Dermis blood vessel endothelial cell (primary cell): ENCODE measurements around the gene CEP70. TPM values are rescaled to one million over a fixed set of nuclear protein-coding genes. Genes with fewer than 3 reads are reported as not detected.
"Not testable (repeated sequence)": the region's sequence is repeated elsewhere in the genome, so short reads cannot be mapped to it uniquely, and the experiment has no call there.

Experiments used
- DNase-seq: peaks from one replicate; pipeline ENCODE4 v3.0.0; 2010
- total RNA-seq: library from RNA; depleted of rRNA; stranded (reverse); fragments of >200 nt; gene quantifications from 2 replicates; pipeline ENCODE4 v1.2.3, GENCODE V29; 2014

Gene CEP70
- total RNA-seq, 1 donor from 2014 or later: 18.0 TPM

DNA sequence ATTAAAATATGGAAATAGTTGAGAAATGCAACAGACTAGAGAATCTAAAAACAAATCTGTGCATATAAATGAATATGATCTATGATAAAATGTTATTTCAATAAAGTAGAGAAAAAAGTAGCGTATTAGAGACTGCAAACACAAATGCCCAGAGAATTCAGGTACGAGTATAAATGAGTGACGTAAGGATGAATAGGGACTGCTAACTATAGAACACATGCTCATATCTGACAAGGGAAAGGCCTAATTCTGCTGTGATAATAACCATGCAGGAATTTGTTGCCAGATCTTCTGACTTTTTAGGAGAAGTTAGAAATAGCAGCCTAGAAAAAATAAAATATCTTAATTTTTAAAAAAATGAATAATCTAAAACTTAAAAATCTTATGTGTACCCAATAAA is 86.5 kb downstream of the CEP70 start:
- DNase-seq: no peak

DNA sequence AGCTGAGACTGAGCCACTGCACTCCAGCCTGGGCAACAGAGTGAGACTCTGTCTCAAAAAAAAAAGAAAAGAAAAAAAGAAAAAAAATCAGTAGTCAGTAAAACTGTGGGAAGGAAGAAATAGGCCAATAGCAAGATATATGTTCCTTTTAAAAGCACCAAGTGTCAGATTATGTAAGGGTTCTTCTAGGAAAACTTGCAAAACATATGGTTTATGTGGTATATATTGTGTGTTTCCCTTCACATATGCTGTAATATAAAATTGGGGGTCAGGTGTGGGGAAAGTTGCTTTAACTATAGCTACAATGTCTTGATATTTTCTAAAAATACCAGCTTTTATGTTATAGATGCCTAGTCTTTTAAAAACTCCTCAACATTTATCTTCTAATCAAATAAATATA is 95.1 kb downstream of the CEP70 start:
- DNase-seq: no peak

DNA sequence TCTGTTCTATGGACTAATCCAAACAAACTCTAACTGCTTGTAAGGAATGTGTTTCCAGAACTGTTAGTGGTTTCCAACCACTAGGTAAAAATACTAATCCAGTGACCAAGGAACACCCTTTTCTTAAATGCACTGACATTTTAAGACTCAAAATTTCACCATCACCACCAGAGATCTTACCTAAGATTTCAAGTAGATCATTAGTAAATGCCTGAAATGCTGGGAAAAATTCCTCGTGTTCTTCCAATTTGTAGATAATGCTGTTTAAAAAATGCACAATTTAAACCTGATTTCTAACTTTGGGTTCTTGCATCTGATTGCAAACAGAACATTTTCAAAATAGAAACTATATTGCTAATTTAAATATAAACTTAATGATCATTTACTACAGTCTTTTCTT is 96.2 kb downstream of the CEP70 start:
- DNase-seq: no peak

DNA sequence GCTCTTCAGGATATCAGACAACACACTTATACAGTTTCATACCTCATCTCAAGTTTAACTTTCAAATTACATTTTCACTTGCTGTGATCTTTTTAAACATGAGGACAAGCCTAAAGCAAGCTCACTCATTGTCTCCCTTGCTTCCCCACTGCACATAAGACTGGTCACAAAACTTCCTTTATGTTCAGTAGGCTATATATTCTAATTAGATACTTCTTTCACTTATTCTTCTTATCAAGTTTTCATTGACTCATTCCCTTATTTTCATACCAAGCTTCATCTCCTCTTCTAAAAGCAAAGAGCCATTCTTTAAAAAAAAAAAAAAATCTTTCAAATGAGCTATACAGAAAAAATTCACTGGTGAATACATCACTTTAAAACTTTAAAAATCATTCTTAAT is 97.0 kb downstream of the CEP70 start:
- DNase-seq: no peak

DNA sequence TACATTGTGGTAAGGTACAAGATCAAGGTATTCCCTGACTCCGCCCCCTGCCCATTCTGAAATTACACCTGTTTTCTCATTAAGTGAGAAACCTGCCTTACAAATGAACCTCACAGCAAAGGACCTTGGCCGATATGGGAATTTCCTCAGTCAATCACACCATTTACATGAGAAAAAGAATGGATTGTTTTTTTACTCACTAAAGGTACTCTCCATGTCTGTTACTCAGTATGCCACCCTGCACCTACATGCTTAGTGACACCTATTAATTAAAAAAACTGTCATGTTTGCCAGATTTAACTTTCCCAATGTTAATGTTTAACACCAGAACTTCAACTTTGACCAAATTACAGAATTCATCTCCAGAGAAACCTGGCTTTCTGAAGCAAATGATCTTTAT is 97.6 kb downstream of the CEP70 start:
- DNase-seq: no peak

DNA sequence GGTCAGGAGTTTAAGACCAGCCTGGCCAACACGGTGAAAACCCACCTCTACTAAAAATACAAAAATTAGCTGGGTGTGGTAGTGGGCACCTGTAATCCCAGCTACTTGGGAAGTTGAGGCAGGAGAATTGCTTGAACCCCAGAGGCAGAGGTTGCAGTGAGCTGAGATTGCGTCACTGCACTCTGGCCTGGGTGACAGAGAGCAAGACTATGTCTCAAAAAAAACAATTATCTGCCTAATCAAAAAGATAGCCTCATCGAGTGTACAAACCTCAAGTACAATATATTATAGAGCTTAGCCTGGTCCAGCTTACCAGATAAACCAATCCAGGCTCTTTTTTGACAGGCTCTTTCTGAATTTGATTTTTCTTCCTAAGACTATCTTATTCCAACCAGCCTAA is 98.4 kb downstream of the CEP70 start:
- not testable (repeated sequence) for DNase-seq

DNA sequence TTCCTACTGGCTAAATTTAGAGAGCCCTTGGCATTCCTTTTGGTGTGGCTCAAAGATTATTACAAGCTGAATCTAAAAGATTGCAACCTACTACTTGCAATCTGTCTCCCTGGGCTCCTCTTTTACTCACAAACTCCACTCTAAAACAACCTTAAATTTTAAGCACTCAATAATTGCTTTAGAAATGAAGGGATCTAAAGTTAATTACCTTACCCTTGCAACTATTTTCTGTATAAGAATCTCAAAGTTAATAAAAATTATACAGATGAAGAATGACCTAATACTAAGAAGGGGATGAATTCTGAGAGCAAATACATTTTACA is 99.5 kb downstream of the CEP70 start:
- no peak for DNase-seq

DNA sequence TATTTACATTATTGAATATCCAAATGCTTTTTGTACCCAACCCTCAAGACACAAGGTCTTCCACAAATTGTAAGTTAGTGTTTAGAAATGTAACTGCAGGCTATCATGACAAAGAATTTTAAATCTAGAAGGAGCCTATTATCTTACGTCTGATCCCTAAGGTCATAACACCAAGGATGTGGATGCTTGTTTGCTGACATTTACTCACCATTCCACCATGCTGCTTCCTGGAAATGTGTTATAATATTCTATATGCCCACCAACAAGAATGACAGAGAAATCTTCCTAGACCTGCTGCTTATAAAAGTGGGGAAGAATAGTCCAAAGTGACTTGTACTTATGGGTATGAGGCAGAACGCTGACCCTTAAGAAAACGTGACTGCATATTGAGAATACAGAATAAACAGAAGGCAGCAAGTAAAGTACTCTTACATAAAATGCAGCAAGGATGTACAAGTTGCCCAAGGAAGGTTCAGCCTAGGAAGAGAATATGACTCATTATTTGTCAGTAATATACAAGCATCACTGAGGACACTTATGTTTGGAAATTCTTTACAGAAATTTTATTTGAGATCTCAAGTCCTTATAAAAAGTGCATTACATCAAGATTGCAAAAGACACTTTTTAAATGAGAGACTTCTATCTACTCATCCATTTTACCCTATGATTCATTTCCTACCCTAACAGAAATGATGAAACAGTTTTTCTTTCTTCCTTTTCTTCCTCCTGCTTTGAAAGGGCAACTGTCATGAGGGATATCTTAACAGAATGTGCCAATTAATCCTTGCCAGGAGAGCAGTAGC is 100.1 kb downstream of the CEP70 start:
- DNase-seq: peak; percentile 7

DNA sequence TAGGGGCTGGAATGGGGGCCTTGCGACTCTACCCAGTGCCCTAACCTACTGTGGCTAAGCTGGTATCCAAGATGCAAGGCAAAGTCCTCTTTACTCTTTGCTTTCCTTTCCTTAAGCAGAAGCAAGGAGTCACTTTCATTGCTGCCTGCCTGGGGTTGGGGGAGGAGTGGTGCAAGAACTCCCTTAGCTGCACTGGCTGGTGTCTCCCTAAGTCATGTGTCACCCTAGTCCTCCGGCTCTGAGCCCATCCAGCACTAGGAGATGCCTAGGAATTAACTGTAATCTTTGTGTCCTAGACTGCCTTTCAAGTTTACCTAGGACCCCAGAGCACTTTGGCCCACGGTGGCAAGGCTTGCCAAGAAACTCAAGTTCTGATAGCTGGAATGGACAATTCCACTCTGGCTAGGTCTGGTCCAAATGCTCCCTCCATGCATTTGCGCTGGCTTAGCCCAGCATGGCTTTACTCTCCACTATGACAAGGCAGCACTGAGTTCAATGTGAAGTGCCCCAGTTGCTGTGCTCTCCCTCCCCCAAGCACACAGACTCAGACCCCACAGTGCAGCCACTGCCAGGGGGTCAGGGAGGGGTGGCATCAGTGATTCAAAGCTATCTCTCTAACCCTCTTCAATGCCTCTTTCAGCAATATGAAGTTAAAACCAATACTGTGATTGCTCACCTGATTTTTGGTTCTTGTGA is 100.9 kb downstream of the CEP70 start:
- no peak for DNase-seq

DNA sequence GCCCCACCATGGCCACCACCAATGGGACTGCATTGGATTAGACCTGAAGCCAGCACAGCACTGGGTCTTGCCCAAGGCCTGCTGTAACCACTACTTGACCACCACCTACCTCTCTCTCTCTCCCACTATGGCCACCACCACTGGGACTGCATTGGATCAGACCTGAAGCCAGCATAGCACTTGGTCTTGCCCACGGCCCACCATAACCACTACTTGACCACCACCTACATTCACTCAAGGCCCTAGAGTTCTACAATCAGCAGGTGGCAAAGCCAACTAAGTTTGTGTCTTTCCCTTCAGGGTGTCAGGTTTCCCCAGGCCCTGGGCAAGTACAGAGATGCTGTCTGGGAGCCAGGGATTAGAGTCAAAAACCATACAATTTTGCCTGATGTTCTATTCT is 102.1 kb downstream of the CEP70 start:
- no peak for DNase-seq

DNA sequence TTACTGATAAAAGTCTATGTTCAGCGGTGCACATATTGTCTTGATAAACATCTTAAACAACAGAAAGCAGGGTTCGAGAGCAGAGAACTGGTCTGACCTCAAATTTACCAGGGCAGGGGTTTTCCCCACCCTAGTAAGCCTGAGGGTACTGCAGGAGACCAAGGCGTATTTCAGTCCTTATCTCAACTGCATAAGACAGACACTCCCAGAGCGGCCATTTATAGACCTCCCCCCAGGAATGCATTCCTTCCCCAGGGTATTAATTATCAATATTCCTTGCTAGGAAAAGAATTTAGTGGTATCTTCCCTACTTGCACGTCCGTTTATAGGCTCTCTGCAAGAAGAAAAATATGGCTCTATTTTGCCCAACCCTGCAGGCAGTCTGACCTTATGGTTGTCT is 107.5 kb downstream of the CEP70 start:
- DNase-seq: not testable (repeated sequence)

DNA sequence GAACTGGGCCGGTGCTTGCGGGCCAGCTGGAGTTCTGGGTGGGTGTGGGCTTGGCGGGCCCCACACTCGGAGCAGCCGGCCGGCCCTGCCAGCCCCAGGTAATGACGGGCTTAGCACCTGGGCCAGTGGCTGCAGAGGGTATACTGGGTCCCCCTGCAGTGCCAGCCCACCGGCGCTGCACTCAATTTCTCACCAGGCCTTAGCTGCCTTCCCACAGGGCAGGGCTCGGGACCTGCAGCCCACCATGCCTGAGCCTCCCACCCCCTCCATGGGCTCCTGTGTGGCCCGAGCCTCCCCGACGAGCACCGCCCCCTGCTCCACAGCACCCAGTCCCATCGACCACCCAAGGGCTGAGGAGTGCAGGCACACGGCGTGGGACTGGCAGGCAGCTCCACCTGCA is 109.4 kb downstream of the CEP70 start:
- not testable (repeated sequence) for DNase-seq

DNA sequence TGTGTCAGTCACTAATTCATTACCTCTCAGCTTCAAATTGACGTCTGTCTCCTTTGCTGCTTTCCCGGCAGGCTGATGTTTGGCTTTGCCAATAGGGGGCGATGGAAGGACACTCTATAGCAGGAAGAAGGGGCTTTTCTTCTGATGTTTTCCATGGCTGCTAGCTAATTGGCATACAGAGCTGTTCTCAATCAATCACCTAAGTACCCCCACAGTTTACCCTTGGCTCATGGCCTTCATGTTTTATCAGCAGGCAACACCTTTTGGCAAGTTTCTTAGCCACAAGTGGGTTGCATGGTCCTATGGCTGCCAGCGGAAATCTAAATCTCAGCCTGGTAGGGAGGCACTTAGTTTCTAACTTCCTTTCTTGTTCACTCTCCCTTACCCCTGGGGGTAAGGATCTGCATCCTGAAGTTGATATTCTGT is 114.6 kb downstream of the CEP70 start:
- peak; percentile 64 for DNase-seq

DNA sequence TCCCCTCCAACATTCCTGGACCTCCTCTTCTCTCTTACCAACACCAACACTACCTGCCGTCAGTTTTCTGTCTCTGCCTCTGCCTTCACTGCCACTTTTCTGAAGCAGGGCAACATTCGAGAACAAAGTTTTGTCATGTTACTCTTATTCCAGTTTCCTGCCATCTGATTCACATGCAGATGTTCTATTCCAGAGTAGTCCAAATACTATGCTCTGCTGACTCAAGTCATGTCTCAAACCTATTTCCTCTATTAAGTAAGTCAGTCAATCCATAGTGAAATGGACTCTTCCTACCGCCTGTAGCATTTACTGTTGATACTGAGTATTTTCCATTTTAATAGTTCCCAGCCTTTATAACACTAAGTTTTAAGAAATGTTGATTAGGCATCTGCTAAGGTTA is 116.3 kb downstream of the CEP70 start:
- DNase-seq: no peak

DNA sequence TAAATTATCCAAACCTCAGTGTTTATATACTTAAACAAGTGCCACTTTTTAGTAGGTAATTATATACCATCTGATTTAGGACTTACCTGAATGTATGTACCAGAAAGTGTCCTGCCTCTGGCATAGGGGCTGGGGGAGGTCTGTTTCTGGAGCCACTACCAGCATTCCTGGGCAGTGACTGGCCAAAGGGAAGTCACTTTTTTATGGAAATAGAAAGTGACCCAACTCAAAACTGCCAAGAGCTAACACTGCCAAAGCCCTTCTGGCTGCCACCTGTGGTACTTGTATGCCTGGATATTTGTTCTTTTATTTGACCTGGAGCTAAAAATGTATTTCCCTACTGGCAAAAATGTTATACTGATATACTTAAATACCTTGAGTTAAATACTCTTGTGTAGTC is 116.9 kb downstream of the CEP70 start:
- DNase-seq: no peak

DNA sequence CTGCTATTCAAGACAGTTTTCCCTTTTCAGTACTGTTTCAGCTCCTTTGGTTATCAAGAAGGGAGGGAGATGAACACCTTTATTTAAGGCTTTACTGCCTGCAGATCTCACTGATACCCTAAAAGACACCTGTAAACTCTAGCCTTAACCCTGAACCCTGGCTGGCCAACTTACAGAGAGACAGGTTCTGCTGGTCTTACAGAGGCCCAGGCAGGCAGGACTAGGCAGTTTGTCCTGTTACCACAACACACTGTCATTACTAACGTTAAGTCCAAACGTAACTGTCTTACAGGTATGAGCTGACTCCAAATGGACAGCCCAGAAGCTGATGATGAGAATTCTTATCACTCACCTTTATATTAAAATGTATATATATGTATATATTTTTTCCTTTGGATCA is 117.5 kb downstream of the CEP70 start:
- no peak for DNase-seq

DNA sequence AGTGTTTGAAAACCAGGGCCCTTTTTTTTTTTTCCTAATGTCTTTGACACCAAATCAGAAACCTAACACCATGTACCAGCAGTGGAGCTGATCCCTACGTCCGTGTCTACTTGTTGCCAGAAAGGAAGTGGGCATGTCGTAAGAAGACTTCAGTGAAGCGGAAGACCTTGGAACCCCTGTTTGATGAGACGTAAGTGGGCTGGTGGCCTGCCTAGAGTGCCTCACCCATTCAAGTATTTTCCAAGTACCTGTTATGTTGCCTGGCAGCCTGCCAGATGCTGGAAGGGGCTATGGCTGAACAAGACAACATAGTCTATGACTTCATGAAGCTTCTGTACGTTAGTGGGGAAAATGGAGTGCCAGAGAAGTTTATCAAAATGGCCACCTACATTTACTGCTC is 119.9 kb downstream of the CEP70 start:
- no peak for DNase-seq

DNA sequence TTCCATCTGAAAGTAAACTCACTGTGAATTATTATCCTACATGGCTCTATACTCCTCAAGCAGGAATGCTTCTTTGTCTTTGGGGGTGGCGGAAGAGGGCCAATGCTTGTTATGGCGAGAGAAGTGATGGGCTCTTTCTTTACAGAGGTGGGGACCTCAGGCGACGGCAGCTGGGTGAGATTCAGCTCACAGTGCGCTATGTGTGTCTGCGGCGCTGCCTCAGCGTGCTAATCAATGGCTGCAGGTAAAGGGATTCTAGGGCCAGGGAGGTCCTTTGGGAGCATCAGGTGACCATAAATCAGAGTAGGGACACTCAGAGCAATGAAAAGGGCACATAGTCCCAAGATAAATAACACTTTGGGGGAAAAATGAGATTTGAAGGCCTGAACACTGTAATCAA is 120.7 kb downstream of the CEP70 start:
- DNase-seq: no peak

DNA sequence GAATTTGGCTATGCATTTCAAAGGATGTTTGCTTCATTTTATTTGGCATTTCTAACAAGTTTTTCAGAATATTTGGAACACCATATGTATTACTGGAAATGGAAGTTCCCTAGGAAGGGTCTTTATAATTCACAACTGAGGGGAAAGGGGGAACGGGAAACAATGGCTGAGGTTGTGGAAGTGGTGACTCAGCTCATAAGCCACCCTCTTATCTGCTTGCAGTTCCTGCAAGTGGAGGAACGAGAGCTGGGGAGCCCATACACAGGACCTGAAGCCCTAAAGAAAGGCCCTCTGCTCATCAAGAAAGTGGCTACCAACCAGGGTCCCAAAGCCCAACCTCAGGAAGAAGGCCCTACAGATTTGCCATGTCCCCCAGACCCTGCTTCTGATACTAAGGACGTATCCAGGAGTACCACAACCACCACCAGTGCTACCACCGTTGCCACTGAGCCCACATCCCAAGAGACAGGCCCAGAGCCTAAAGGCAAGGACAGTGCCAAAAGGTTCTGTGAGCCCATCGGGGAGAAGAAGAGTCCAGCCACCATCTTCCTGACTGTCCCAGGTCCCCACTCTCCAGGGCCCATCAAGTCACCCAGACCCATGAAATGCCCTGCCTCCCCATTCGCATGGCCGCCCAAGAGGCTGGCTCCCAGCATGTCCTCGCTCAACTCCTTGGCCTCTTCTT is 121.8 kb downstream of the CEP70 start:
- peak; percentile 8 for DNase-seq

DNA sequence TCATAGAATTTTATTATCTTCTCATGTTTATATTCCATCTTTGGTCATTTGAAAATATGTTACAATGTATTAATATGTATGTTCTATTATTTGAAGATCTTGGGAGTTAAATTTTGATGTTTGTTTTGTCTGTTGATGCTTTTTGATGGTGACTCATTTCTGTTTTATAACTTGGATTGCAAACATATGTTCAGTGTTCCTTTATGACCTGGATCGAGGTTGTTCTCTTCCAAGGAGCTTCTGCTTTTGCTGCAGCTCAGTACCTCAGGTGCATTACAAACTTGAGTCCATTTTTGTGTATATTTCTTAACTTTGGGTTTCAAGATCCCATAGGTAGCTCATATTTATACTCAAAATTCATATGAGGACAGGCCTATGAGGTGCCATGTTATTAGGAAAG is 122.6 kb downstream of the CEP70 start:
- no peak for DNase-seq

DNA sequence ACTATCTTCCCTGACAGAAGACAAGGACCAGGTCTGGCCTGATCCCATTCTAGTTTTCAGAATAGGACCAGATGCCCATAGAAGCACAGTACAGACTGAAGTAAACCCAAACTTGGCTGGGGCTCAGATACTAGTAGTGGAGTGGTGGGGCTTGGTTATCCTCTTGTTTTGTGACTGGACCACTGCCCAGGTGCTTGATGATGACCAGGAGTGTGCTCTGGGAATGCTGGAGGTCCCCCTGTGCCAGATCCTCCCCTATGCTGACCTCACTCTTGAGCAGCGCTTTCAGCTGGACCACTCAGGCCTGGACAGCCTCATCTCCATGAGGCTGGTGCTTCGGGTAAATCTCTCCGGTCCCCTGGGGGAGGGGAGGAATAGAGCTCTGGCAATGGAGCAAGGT is 123.4 kb downstream of the CEP70 start:
- no peak for DNase-seq

DNA sequence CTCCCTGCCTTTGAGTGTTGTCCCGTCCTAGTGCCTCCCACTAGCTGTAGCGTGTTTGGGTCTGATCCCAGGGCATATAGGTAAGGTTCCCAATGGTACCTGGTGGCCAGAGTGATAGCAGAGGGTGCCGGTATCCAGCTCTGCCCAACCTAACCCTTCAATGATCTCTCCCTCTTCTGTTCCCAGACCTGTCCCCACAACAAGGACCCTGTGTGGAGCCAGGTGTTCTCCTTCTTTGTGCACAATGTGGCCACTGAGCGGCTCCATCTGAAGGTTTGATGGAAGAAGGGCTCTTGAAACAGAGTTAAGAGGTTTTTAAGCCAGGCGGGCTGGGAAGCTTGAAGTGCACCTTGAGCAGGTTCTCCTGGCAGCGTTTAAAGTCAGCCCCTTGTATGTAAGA is 124.2 kb downstream of the CEP70 start:
- DNase-seq: no peak

DNA sequence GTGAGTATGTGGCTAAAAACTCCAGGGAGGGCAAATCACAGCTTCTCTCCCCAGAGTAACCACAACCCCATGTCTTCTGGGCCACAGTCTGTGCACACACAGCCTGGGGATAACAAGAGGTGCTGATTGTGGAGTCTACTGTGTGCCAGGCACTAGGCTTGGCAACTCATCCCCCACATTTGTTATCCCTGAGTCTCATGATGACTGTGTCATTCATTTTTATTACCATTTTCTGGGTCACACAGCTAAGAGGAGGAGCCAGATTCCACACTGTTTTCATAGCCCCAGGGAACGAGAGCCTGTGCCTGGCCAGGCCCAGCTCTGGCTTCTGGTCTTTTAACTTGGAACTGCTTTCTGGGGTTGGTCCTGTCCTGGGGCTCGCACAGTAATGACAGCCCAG is 125.2 kb downstream of the CEP70 start:
- DNase-seq: no peak

DNA sequence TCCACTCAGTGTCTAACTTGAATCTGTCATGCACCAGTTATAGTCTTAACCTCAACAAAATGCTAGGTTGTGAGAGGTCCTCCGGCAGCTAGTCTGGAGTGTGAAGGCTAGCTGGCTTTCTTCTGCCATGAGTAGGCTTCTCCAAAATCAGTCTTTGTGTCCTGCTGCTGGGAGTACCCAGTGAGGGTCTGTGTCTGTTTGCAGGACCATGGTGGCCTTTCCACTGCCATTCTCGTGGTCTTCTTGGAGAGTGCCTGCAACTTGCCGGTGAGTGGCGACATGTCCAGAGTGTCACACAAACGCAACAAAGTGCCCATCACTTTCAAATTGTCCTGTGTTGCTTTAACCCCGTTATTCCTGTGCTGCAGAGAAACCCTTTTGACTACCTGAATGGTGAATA is 125.6 kb downstream of the CEP70 start:
- no peak for DNase-seq
